ENCODE results near the gene CHST15. TPM values are rescaled to one million over a fixed set of nuclear protein-coding genes. Genes with fewer than 3 reads are reported as not detected.
"Not testable (repeated sequence)": the region's sequence is repeated elsewhere in the genome, so short reads cannot be mapped to it uniquely, and the experiment has no call there.

CHST15 gene
- total and polyA plus RNA-seq, 2 experiments from 2014 or later: 0.92 to 1.9 TPM

- Histone ChIP-seq H3K4me1 (ENCODE audit: low read depth) (no peaks in the 10 kb centered on the region), H3K27me3 (no peaks in the 10 kb centered on the region), H3K27ac (no peak overlapping the region), H3K9me3 (ENCODE audit: low read depth) (no peaks in the 10 kb centered on the region), H3K36me3 (no peaks in the 10 kb centered on the region), H3K4me3 (no peak overlapping the region)
- TF ChIP-seq CTCF (IDR thresholded peaks at IDR 0.05; ENCODE audit: low read depth, low read length): no peak
- DNase-seq (ENCODE audit: low read depth in 1 of 2, low spot score in 1 of 2): no peak
Observed at GRCh38 chr10:124105045-124105444, 11.6 kb upstream of the CHST15 start.

GRCh38 chr10:124104011-124104627 lies 10.7 kb upstream of the CHST15 start:
- H3K4me3 ChIP-seq: no peak overlapping the region
- no peaks in the 10 kb centered on the region for H3K36me3 ChIP-seq
- no peaks in the 10 kb centered on the region for H3K27me3 ChIP-seq
- H3K27ac ChIP-seq: no peak overlapping the region
- no peaks in the 10 kb centered on the region for H3K4me1 ChIP-seq (ENCODE audit: low read depth)
- H3K9me3 ChIP-seq (ENCODE audit: low read depth): no peaks in the 10 kb centered on the region
- no peak for TF ChIP-seq CTCF (IDR thresholded peaks at IDR 0.05; ENCODE audit: low read depth, low read length)
- DNase-seq (ENCODE audit: low read depth in 1 of 2, low spot score in 1 of 2): no peak

GRCh38 chr10:124101351-124101750 lies 8.0 kb upstream of the CHST15 start:
- H3K36me3 ChIP-seq: no peaks in the 10 kb centered on the region

GRCh38 chr10:124100651-124101050 lies 7.3 kb upstream of the CHST15 start:
- H3K4me1 ChIP-seq (ENCODE audit: low read depth); H3K4me3 ChIP-seq; H3K36me3 ChIP-seq; H3K9me3 ChIP-seq (ENCODE audit: low read depth); H3K27ac ChIP-seq; DNase-seq (ENCODE audit: low read depth in 1 of 2, low spot score in 1 of 2): not testable (repeated sequence)
- H3K27me3 ChIP-seq: peaks cover 19% of the 10 kb centered on the region

More at GRCh38 chr10:124101351-124101750, 8.0 kb upstream of the CHST15 start:
- no peak for DNase-seq (ENCODE audit: low read depth in 1 of 2, low spot score in 1 of 2)
- no peak overlapping the region for H3K4me3 ChIP-seq
- no peaks in the 10 kb centered on the region for H3K9me3 ChIP-seq (ENCODE audit: low read depth)
- H3K27ac ChIP-seq: no peak overlapping the region
- H3K4me1 ChIP-seq (ENCODE audit: low read depth): no peaks in the 10 kb centered on the region
- no peak for TF ChIP-seq CTCF (IDR thresholded peaks at IDR 0.05; ENCODE audit: low read depth, low read length)
- peaks cover 19% of the 10 kb centered on the region for H3K27me3 ChIP-seq

- H3K27ac ChIP-seq: no peak overlapping the region
- no peak for DNase-seq (ENCODE audit: low read depth in 1 of 2, low spot score in 1 of 2)
- H3K4me1 ChIP-seq (ENCODE audit: low read depth): no peaks in the 10 kb centered on the region
- no peaks in the 10 kb centered on the region for H3K36me3 ChIP-seq
- no peak overlapping the region for H3K4me3 ChIP-seq
- no peaks in the 10 kb centered on the region for H3K9me3 ChIP-seq (ENCODE audit: low read depth)
- TF ChIP-seq CTCF (IDR thresholded peaks at IDR 0.05; ENCODE audit: low read depth, low read length): no peak
- peaks cover 22% of the 10 kb centered on the region for H3K27me3 ChIP-seq
Observed at GRCh38 chr10:124100124-124100523, 6.7 kb upstream of the CHST15 start.

GRCh38 chr10:124099604-124100003 lies 6.2 kb upstream of the CHST15 start:
- Histone ChIP-seq H3K36me3 (no peaks in the 10 kb centered on the region), H3K27me3 (peaks cover 23% of the 10 kb centered on the region), H3K9me3 (ENCODE audit: low read depth) (no peaks in the 10 kb centered on the region), H3K4me3 (no peak overlapping the region), H3K27ac (no peak overlapping the region), H3K4me1 (ENCODE audit: low read depth) (no peaks in the 10 kb centered on the region)
- no peak for TF ChIP-seq CTCF (IDR thresholded peaks at IDR 0.05; ENCODE audit: low read depth, low read length)
- no peak for DNase-seq (ENCODE audit: low read depth in 1 of 2, low spot score in 1 of 2)
